Measurements from ENCODE around the gene E2F1.

Gene E2F1

DNA sequence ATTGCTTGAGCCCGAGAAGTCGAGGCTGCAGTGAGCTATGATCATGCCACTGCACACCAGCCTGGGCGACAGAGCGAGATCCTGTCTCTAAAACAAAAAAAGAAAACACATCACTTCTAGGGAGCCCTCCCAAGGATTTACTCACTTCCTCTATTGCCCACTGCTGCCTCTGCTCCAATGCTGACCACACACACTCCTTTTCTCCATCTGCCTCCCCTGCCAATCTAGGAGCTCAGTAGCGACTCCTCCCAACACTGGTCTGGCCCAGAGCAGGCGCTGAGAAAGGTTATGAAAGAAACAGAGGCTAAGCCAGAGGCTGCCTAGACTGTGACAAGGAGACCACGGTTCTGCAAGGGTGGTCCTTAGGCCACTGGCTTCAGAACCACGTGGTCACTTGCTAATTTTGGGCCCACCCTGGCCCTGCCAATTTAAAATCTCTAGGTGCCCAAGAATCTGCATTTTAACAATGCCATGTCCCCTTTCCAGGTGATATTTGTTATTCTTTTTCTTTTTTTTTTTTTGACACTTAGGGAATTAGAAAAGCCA lies 1.3 kb upstream of the E2F1 start:
- no peak overlapping the region for H3K4me3 ChIP-seq (ENCODE audit: low read length)
- no peak for DNase-seq (ENCODE audit: low read depth)

DNA sequence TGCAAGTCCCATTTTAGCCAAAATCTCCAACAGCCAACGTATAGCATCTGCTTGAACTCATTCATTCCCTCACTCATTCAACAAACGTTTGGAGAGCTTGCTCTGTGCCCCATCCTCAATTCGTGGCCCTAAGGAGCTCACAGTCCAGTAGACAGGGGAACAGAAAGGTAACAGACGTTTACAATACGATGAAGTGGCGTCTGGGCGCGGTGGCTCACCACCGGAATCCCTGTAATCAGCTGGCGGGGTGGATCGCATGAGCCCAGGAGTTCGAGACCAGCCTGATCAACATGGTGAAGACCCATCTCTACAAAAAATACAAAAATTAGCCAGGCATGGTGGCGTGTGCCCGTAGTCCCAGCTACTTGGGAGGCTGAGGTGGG lies 790 bp upstream of the E2F1 start:
- H3K4me3 ChIP-seq (ENCODE audit: low read length), result no peak overlapping the region
- TF ChIP-seq, protein P1, sequence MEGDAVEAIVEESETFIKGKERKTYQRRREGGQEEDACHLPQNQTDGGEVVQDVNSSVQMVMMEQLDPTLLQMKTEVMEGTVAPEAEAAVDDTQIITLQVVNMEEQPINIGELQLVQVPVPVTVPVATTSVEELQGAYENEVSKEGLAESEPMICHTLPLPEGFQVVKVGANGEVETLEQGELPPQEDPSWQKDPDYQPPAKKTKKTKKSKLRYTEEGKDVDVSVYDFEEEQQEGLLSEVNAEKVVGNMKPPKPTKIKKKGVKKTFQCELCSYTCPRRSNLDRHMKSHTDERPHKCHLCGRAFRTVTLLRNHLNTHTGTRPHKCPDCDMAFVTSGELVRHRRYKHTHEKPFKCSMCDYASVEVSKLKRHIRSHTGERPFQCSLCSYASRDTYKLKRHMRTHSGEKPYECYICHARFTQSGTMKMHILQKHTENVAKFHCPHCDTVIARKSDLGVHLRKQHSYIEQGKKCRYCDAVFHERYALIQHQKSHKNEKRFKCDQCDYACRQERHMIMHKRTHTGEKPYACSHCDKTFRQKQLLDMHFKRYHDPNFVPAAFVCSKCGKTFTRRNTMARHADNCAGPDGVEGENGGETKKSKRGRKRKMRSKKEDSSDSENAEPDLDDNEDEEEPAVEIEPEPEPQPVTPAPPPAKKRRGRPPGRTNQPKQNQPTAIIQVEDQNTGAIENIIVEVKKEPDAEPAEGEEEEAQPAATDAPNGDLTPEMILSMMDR (IDR thresholded peaks at IDR 0.05; ENCODE audit: insufficient read depth, low read depth, low read length, missing control alignments), result no peak
- no peak for DNase-seq (ENCODE audit: low read depth)

More for the DNA sequence above, 1.3 kb upstream of the E2F1 start:
- TF ChIP-seq, protein P1 (IDR thresholded peaks at IDR 0.05; ENCODE audit: insufficient read depth, low read depth, low read length, missing control alignments), result no peak

DNA sequence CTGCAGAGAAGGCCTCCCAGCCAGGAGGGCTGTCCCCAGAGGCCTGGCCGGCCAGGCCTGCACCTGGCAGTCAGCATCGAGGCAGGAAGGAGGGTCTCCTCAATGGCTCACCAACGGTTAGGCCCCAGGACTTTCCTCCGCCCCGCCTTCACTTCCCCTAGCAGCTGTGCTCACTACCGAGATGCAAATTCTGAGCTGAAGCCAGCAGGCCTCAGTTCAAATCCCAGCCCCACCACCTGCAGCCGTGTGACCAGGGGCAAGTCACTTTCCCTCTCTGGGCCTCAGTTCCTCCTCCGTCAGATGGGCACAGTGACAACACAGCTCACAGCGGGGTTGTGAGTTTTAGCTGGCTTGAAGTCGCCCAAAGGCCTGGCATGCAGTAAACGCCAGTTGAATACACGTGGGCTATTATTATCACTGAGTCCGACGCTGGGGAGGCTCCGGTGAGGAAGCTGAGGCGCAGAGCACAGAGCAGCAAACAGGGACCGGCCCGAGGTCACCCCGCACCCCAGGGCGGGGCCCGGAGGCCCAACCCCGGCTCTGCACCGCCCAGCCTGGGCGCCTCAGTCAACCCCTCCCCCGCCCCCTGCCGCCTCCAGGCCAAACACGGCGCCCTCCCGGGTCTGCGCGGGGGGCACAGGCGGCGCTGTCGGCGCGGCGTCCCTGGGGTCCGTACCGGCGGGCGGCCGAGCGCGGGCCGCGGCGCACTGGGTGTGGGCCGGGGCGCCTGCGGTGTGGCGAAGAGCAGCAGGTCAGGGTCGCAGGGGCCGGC lies 671 bp downstream of the E2F1 start:
- no peak for DNase-seq (ENCODE audit: low read depth)

DNA sequence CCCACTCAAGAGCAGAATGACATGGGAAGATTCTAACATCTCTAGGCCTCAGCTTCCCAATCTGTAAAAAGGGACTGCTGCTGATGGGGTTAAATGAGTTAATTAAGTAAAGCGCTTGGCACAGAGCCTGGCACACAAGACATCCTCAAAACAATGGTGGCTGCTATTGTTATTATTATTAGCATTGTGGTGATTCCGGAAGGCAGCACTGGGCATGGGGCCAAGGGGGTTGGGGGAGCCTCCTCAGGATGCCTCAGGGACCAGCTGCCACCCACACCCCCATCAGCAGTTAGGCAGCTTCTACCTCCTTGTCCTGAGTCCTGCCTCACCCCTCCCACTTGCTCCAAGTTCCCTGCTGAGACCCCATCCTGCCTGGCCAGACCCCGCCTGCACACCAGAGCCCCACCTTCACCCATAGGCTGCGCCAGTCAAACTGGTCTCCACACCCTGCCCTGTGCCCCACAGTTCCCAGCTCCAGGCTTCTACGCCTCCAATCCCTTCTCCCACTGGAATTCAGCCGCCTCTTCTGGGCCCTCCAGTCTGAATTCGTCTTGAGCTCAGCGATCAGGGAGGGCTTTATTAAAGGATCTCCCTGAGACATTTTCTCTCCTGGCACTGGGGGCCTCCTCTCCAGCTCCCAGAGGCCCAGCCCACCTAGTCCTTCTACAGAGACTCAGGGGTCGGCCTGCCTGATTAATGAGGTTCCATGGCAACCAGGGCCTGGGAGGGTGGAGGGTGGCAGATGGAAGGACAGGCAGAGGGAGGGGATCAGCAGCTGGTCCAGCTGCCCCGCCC lies 1.5 kb downstream of the E2F1 start:
- TF ChIP-seq, protein P1 (IDR thresholded peaks at IDR 0.05; ENCODE audit: insufficient read depth, low read depth, low read length, missing control alignments), result no peak
- DNase-seq (ENCODE audit: low read depth), result no peak
- peak overlapping the region; percentile 39 for H3K4me3 ChIP-seq (ENCODE audit: low read length)

More for the DNA sequence above, 671 bp downstream of the E2F1 start:
- peak overlapping the region; percentile 39 for H3K4me3 ChIP-seq (ENCODE audit: low read length)
- TF ChIP-seq, protein P1 (IDR thresholded peaks at IDR 0.05; ENCODE audit: insufficient read depth, low read depth, low read length, missing control alignments), result no peak

DNA sequence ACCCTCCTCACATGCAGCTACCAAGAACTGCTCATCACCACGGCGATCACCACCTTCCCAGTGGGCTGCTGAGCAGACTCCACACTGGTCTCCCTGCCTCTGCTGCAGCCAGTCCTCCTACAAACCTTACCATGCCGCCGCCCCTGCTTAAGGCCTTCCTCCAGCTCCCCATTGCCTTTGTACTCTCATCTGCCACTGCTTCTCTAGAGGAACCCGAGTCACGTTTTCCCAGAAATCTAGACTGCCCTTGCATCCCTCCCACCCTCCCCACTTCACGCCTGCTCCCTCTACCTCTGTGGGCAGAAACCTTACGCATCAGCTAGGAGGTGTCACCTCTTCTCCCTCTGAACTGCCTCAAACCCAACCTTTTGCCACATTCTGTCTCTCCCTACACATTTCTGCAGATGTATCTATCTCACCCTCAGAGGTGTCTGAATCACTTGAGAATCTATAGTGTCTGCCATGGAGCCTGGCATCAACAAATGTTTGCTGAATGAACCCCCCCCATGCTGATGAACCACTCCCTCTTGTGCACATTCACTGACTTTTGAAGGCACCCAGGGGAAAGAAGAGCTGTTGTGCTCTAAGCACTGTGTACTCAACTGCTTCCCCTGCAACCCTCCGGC lies 4.3 kb downstream of the E2F1 start:
- no peak for DNase-seq (ENCODE audit: low read depth)
- TF ChIP-seq, protein P1 (IDR thresholded peaks at IDR 0.05; ENCODE audit: insufficient read depth, low read depth, low read length, missing control alignments), result no peak
- H3K4me3 ChIP-seq (ENCODE audit: low read length), result no peak overlapping the region

DNA sequence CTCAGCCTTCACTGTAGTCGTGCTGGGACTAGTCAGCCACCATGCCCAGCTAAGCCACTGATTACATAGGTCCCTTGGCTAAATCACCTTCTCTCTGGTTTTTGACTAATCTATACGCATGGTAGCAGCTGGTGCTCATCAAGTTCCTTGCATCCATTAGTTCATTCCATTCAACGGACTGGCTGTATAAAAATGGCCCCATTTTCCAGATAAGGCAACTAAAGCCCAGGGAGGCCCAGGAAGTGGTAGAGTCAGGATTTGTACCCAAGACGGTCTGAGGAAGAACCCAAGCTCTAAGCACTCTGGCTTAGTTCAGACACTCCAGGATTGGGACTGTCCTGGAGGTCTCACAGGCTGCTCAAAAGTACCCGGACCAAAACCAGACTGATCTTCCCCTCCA lies 4.9 kb downstream of the E2F1 start:
- no peak for DNase-seq (ENCODE audit: low read depth)

More for the DNA sequence above, 4.9 kb downstream of the E2F1 start:
- no peak overlapping the region for H3K4me3 ChIP-seq (ENCODE audit: low read length)
- TF ChIP-seq, protein P1 (IDR thresholded peaks at IDR 0.05; ENCODE audit: insufficient read depth, low read depth, low read length, missing control alignments), result no peak
